HepG2 (cell line): Measurements from ENCODE around the gene STX10. TPM values are rescaled to one million over a fixed set of nuclear protein-coding genes. Genes with fewer than 3 reads are reported as not detected.

Experiments used
- DR1 ChIP-seq: sonication (generic); formaldehyde crosslinking; IDR thresholded peaks from 2 replicates; pipeline ENCODE4 v1.8.0; 2021; ENCODE audit warnings: mild to moderate bottlenecking, missing genetic modification reagents, inconsistent platforms
- FOXJ3 ChIP-seq: sonication (generic); formaldehyde crosslinking; IDR thresholded peaks from 2 replicates; pipeline ENCODE4 v1.4.0; 2020; ENCODE audit warnings: missing genetic modification reagents, mild to moderate bottlenecking, borderline replicate concordance
- HOMEZ ChIP-seq: IDR thresholded peaks from 2 replicates; pipeline ENCODE4 v1.6.1; 2016; ENCODE audit warnings: low read depth
- KLF11 ChIP-seq: IDR thresholded peaks from 2 replicates; pipeline ENCODE4 v1.6.1; 2016; ENCODE audit warnings: missing compliant biosample characterization
- NCOA1 ChIP-seq: sonication (generic); formaldehyde crosslinking; IDR thresholded peaks from 2 replicates; pipeline ENCODE4 v1.9.0; 2021; ENCODE audit warnings: missing genetic modification reagents
- ZBTB14 ChIP-seq: sonication (generic); formaldehyde crosslinking; IDR thresholded peaks from 2 replicates; pipeline ENCODE4 v1.4.0; 2020; ENCODE audit warnings: missing genetic modification reagents
- ZBTB49 ChIP-seq: sonication (generic); formaldehyde crosslinking; IDR thresholded peaks from 2 replicates; pipeline ENCODE4 v1.4.0; 2020; ENCODE audit warnings: missing genetic modification reagents, borderline replicate concordance
- ZFP82 ChIP-seq: sonication (generic); formaldehyde crosslinking; IDR thresholded peaks from 2 replicates; pipeline ENCODE4 v1.5.1; 2020; ENCODE audit warnings: mild to moderate bottlenecking, missing genetic modification reagents, borderline replicate concordance
- ZFX ChIP-seq: sonication (generic); formaldehyde crosslinking; IDR thresholded peaks from 2 replicates; pipeline ENCODE4 v1.4.0; 2020; ENCODE audit warnings: mild to moderate bottlenecking, low read depth, missing genetic modification reagents, moderate library complexity
- ZNF251 ChIP-seq: sonication (generic); formaldehyde crosslinking; IDR thresholded peaks from 2 replicates; pipeline ENCODE4 v1.9.0; 2021; ENCODE audit warnings: mild to moderate bottlenecking, missing genetic modification reagents
- ZNF275 ChIP-seq: sonication (generic); formaldehyde crosslinking; IDR thresholded peaks from 2 replicates; pipeline ENCODE4 v1.8.0; 2022; ENCODE audit warnings: missing genetic modification reagents, mild to moderate bottlenecking, inconsistent platforms, borderline replicate concordance
- ZNF33B ChIP-seq: sonication (generic); formaldehyde crosslinking; IDR thresholded peaks from 2 replicates; pipeline ENCODE4 v1.5.1; 2020; ENCODE audit warnings: mild to moderate bottlenecking, missing genetic modification reagents
- ZNF407 ChIP-seq: sonication (generic); formaldehyde crosslinking; IDR thresholded peaks from one replicate; pipeline ENCODE4 v1.5.1; 2020; ENCODE audit warnings: mild to moderate bottlenecking, missing genetic modification reagents; ENCODE audit errors: not compliant biosample characterization
- polyA plus RNA-seq, 8 experiments: library from polyadenylated mRNA; depleted of rRNA in 3 of 8; stranded (reverse) in 7 of 8; unstranded in 1 of 8; fragments of >200 nt; fragmentation: Illumina TruSeq in 4 of 8; extraction: Trizol in 4 of 8; gene quantifications; 2 replicates each; pipeline versions ENCODE4 v1.2.1 to v1.2.3, GENCODE V29; 2011 to 2016; ENCODE audit warnings: low read depth in 4 of 8, missing spikeins in 1 of 8, mixed read lengths in 1 of 8; ENCODE audit not compliant: insufficient read depth in 1 of 8
- total RNA-seq, 5 experiments: library from RNA; depleted of rRNA; stranded (reverse); fragments of >200 nt; fragmentation: Illumina TruSeq; extraction: Trizol; gene quantifications; 2 replicates each; pipeline ENCODE4 v1.2.3, GENCODE V29; 2016; ENCODE audit warnings: low read depth in 1 of 5

Gene STX10
- total and polyA plus RNA-seq, 2 of the 13 experiments (the other 11 are each of a cell fraction or from before 2014, with no cell fraction given): 47.9 to 66.4 TPM

GRCh38 chr19:13116282-13117175 lies 33.6 kb downstream of the STX10 start, which contains the start of gene TRMT1 (continued):
- TF ChIP-seq ZFP82 (CRISPR knock-in tag) (peak; percentile 71; the same call in 1 of the 2 replicates), ZNF251 (CRISPR knock-in tag) (no peak), ZBTB49 (CRISPR knock-in tag) (no peak), ZFX (CRISPR knock-in tag) (peak; percentile 93), HOMEZ (CRISPR knock-in tag) (0 out of 2 replicates have a peak, but pooled peaks have one; percentile 15), ZNF407 (no peak), KLF11 (CRISPR knock-in tag) (no peak), FOXJ3 (CRISPR knock-in tag) (no peak), NCOA1 (CRISPR knock-in tag) (no peak), ZNF33B (0 out of 2 replicates have a peak, but pooled peaks have one; percentile 69), DR1 (CRISPR knock-in tag) (no peak), ZBTB14 (no peak), ZNF275 (no peak)
